Activated CD4-positive, CD25-positive, alpha-beta regulatory T cell (primary cell): ENCODE measurements around the gene ACO2.

Source experiments
- DNase-seq, 4 experiments: peaks; one replicate each; lab custom pipeline; 2025; lab: John Stamatoyannopoulos, UW

Gene ACO2

GRCh38 chr22:41523464-41524221, 54.7 kb downstream of the ACO2 start:
- DNase-seq = no peak

- DNase-seq = no peak
Observed at GRCh38 chr22:41524251-41524661, 55.3 kb downstream of the ACO2 start.

GRCh38 chr22:41524809-41525449, 56.0 kb downstream of the ACO2 start:
- DNase-seq = peak in 2 of 4 experiments; percentile 43 to 50

- DNase-seq = no peak
Observed at GRCh38 chr22:41525450-41526225, 56.7 kb downstream of the ACO2 start.

- no peak for DNase-seq
Observed at GRCh38 chr22:41526226-41526829, 57.4 kb downstream of the ACO2 start.

- DNase-seq = peak; percentile 36 to 56 (median 40)
Observed at GRCh38 chr22:41526830-41527799, 58.2 kb downstream of the ACO2 start.

GRCh38 chr22:41528132-41528766, 59.3 kb downstream of the ACO2 start:
- DNase-seq = no peak

GRCh38 chr22:41528938-41529561, 60.1 kb downstream of the ACO2 start:
- no peak for DNase-seq

- DNase-seq = no peak
Observed at GRCh38 chr22:41530890-41531714, 62.2 kb downstream of the ACO2 start.

GRCh38 chr22:41531715-41532477, 63.0 kb downstream of the ACO2 start:
- no peak for DNase-seq

- DNase-seq = peak; percentile 28 to 53 (median 42)
Observed at GRCh38 chr22:41532908-41533825, 64.2 kb downstream of the ACO2 start.

- DNase-seq = no peak
Observed at GRCh38 chr22:41534219-41534618, 65.3 kb downstream of the ACO2 start.

- DNase-seq = no peak
Observed at GRCh38 chr22:41535244-41535643, 66.3 kb downstream of the ACO2 start.

GRCh38 chr22:41537203-41537602, 68.3 kb downstream of the ACO2 start:
- DNase-seq = no peak

GRCh38 chr22:41538583-41538982, 69.7 kb downstream of the ACO2 start:
- DNase-seq = no peak

- no peak for DNase-seq
Observed at GRCh38 chr22:41539146-41540005, 70.5 kb downstream of the ACO2 start.

- no peak for DNase-seq
Observed at GRCh38 chr22:41540006-41540315, 71.0 kb downstream of the ACO2 start.
